ENCODE data around the gene MRPL34. TPM values are rescaled to one million over a fixed set of nuclear protein-coding genes. Genes with fewer than 3 reads are reported as not detected.

Gene MRPL34
- total RNA-seq, 1 donor from 2014 or later, result 25.9 TPM

GRCh38 chr19:17340871-17341357, 35.2 kb downstream of the MRPL34 start:
- H4K20me1 ChIP-seq (ENCODE audit: low read depth), result no peaks in the 10 kb centered on the region
- H3K27ac Mint-ChIP-seq, result no peak overlapping the region
- H3K27me3 Mint-ChIP-seq (ENCODE audit: insufficient read depth, low read depth), result peaks cover 9% of the 10 kb centered on the region
- DNase-seq (ENCODE audit: low spot score), result no peak
- peaks cover 5% of the 10 kb centered on the region for H3K4me1 Mint-ChIP-seq
- H3F3A ChIP-seq (ENCODE audit: low read depth), result peaks cover 18% of the 10 kb centered on the region
- H3K4me3 ChIP-seq, result no peak overlapping the region
- no peaks in the 10 kb centered on the region for H3K9me3 ChIP-seq (ENCODE audit: low read depth)
- no peaks in the 10 kb centered on the region for H3K9me3 Mint-ChIP-seq
- H3K36me3 ChIP-seq, result no peaks in the 10 kb centered on the region
- no peaks in the 10 kb centered on the region for H3K27me3 ChIP-seq
- no peak overlapping the region for H2AFZ ChIP-seq (replicated peaks)
- no peaks in the 10 kb centered on the region for H3K36me3 Mint-ChIP-seq
- H3K4me1 ChIP-seq, result peaks cover 5% of the 10 kb centered on the region
- H3K27ac ChIP-seq, result no peak overlapping the region
- TF ChIP-seq EZH2phosphoT487 (IDR thresholded peaks at IDR 0.05) (no peak), EZH2 (IDR thresholded peaks at IDR 0.05) (no peak)
- TF ChIP-seq, protein P1, sequence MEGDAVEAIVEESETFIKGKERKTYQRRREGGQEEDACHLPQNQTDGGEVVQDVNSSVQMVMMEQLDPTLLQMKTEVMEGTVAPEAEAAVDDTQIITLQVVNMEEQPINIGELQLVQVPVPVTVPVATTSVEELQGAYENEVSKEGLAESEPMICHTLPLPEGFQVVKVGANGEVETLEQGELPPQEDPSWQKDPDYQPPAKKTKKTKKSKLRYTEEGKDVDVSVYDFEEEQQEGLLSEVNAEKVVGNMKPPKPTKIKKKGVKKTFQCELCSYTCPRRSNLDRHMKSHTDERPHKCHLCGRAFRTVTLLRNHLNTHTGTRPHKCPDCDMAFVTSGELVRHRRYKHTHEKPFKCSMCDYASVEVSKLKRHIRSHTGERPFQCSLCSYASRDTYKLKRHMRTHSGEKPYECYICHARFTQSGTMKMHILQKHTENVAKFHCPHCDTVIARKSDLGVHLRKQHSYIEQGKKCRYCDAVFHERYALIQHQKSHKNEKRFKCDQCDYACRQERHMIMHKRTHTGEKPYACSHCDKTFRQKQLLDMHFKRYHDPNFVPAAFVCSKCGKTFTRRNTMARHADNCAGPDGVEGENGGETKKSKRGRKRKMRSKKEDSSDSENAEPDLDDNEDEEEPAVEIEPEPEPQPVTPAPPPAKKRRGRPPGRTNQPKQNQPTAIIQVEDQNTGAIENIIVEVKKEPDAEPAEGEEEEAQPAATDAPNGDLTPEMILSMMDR (IDR thresholded peaks at IDR 0.05), result no peak
- no peak overlapping the region for H3K4me2 ChIP-seq
- H3K79me2 ChIP-seq (ENCODE audit: low read depth), result peaks cover 10% of the 10 kb centered on the region
- no peak overlapping the region for H3K4me3 Mint-ChIP-seq
- H3K9ac ChIP-seq, result no peak overlapping the region

GRCh38 chr19:17341386-17341785, 35.7 kb downstream of the MRPL34 start:
- H3K4me2 ChIP-seq, result no peak overlapping the region

GRCh38 chr19:17341845-17342244, 36.2 kb downstream of the MRPL34 start:
- Mint-ChIP-seq H3K4me1 (peaks cover 9% of the 10 kb centered on the region), H3K4me3 (no peak overlapping the region), H3K27ac (no peak overlapping the region), H3K27me3 (ENCODE audit: insufficient read depth, low read depth) (peaks cover 9% of the 10 kb centered on the region), H3K9me3 (no peaks in the 10 kb centered on the region), H3K36me3 (no peaks in the 10 kb centered on the region)
- peaks cover 10% of the 10 kb centered on the region for H3K79me2 ChIP-seq (ENCODE audit: low read depth)
- H3K9ac ChIP-seq, result no peak overlapping the region
- no peak overlapping the region for H3K4me3 ChIP-seq
- no peak overlapping the region for H3K27ac ChIP-seq
- H3K4me2 ChIP-seq, result no peak overlapping the region
- H4K20me1 ChIP-seq (ENCODE audit: low read depth), result no peaks in the 10 kb centered on the region
- no peak for DNase-seq (ENCODE audit: low spot score)
- H2AFZ ChIP-seq (replicated peaks), result no peak overlapping the region
- H3K9me3 ChIP-seq (ENCODE audit: low read depth), result no peaks in the 10 kb centered on the region
- H3F3A ChIP-seq (ENCODE audit: low read depth), result peaks cover 11% of the 10 kb centered on the region
- peaks cover 5% of the 10 kb centered on the region for H3K4me1 ChIP-seq
- H3K36me3 ChIP-seq, result no peaks in the 10 kb centered on the region
- TF ChIP-seq, protein P1 (IDR thresholded peaks at IDR 0.05), result no peak
- TF ChIP-seq EZH2 (IDR thresholded peaks at IDR 0.05) (no peak), EZH2phosphoT487 (IDR thresholded peaks at IDR 0.05) (no peak)
- no peaks in the 10 kb centered on the region for H3K27me3 ChIP-seq

More at GRCh38 chr19:17341386-17341785, 35.7 kb downstream of the MRPL34 start:
- H3K27ac ChIP-seq, result no peak overlapping the region
- H3K36me3 ChIP-seq, result no peaks in the 10 kb centered on the region
- H3K9me3 ChIP-seq (ENCODE audit: low read depth), result no peaks in the 10 kb centered on the region
- TF ChIP-seq EZH2 (IDR thresholded peaks at IDR 0.05) (no peak), EZH2phosphoT487 (IDR thresholded peaks at IDR 0.05) (no peak)
- TF ChIP-seq, protein P1 (IDR thresholded peaks at IDR 0.05), result no peak
- peaks cover 15% of the 10 kb centered on the region for H3F3A ChIP-seq (ENCODE audit: low read depth)
- no peaks in the 10 kb centered on the region for H3K27me3 ChIP-seq
- Mint-ChIP-seq H3K9me3 (no peaks in the 10 kb centered on the region), H3K4me3 (no peak overlapping the region), H3K4me1 (peaks cover 8% of the 10 kb centered on the region), H3K27me3 (ENCODE audit: insufficient read depth, low read depth) (peaks cover 9% of the 10 kb centered on the region), H3K36me3 (no peaks in the 10 kb centered on the region), H3K27ac (no peak overlapping the region)
- H4K20me1 ChIP-seq (ENCODE audit: low read depth), result no peaks in the 10 kb centered on the region
- H3K4me3 ChIP-seq, result no peak overlapping the region
- H3K4me1 ChIP-seq, result peaks cover 5% of the 10 kb centered on the region
- H3K9ac ChIP-seq, result no peak overlapping the region
- H3K79me2 ChIP-seq (ENCODE audit: low read depth), result peaks cover 10% of the 10 kb centered on the region
- DNase-seq (ENCODE audit: low spot score), result no peak
- no peak overlapping the region for H2AFZ ChIP-seq (replicated peaks)

All from neural progenitor cell (in vitro differentiated cells).